GM18519 (cell line): ENCODE measurements around the gene COL27A1.
"Not testable (repeated sequence)": the region's sequence is repeated elsewhere in the genome, so short reads cannot be mapped to it uniquely, and the experiment has no call there.

Experiments
- ATAC-seq: cut with Tn5 transposase; IDR thresholded peaks from one replicate; pipeline ENCODE4 v1.9.1; 2021; ENCODE audit warnings: mild to moderate bottlenecking, moderate library complexity; ENCODE audit not compliant: unreplicated experiment, low FRiP score

The COL27A1 gene

GRCh38 chr9:114327749-114328148 lies 172.4 kb downstream of the COL27A1 start:
- no peak for ATAC-seq

- not testable (repeated sequence) for ATAC-seq
These were observed 173.1 kb downstream of the COL27A1 start for GRCh38 chr9:114328357-114328820.

GRCh38 chr9:114328937-114329624 lies 173.7 kb downstream of the COL27A1 start:
- not testable (repeated sequence) for ATAC-seq

- not testable (repeated sequence) for ATAC-seq
These were observed 174.3 kb downstream of the COL27A1 start, which contains the start of gene ORM2 for GRCh38 chr9:114329625-114330022. TSS of gene ORM2 (plus strand) at chr9:114329869. CDS start at chr9:114329905, 36 bp downstream.

- ATAC-seq, result no peak
These were observed 175.3 kb downstream of the COL27A1 start for GRCh38 chr9:114330636-114331035.

GRCh38 chr9:114331229-114332195 lies 176.2 kb downstream of the COL27A1 start:
- ATAC-seq, result not testable (repeated sequence)

GRCh38 chr9:114332474-114333040 lies 177.2 kb downstream of the COL27A1 start:
- ATAC-seq, result not testable (repeated sequence)

- not testable (repeated sequence) for ATAC-seq
These were observed 178.4 kb downstream of the COL27A1 start for GRCh38 chr9:114333718-114334117.

GRCh38 chr9:114334490-114334889 lies 179.2 kb downstream of the COL27A1 start:
- ATAC-seq, result no peak

GRCh38 chr9:114335745-114336144 lies 180.4 kb downstream of the COL27A1 start:
- ATAC-seq, result no peak

GRCh38 chr9:114336157-114336556 lies 180.8 kb downstream of the COL27A1 start:
- no peak for ATAC-seq

- no peak for ATAC-seq
These were observed 181.5 kb downstream of the COL27A1 start for GRCh38 chr9:114336699-114337395.

- ATAC-seq, result no peak
These were observed 182.8 kb downstream of the COL27A1 start for GRCh38 chr9:114338187-114338586.

GRCh38 chr9:114339130-114339908 lies 184.0 kb downstream of the COL27A1 start:
- ATAC-seq, result no peak

- no peak for ATAC-seq
These were observed 186.0 kb downstream of the COL27A1 start for GRCh38 chr9:114341152-114341830.

- ATAC-seq, result no peak
These were observed 186.7 kb downstream of the COL27A1 start for GRCh38 chr9:114341991-114342390.

GRCh38 chr9:114342755-114343440 lies 187.6 kb downstream of the COL27A1 start:
- no peak for ATAC-seq

GRCh38 chr9:114343471-114344187 lies 188.3 kb downstream of the COL27A1 start:
- no peak for ATAC-seq
